HG02571 (cell line): Measurements from ENCODE around the gene CEP192.
"Not testable (repeated sequence)": the region's sequence is repeated elsewhere in the genome, so short reads cannot be mapped to it uniquely, and the experiment has no call there.

Experiments
- ATAC-seq: cut with Tn5 transposase; IDR thresholded peaks from one replicate; pipeline ENCODE4 v1.9.1; 2021; ENCODE audit warnings: mild to moderate bottlenecking, moderate library complexity; ENCODE audit not compliant: unreplicated experiment

CEP192 gene

GRCh38 chr18:13095466-13095865 is 104.3 kb downstream of the CEP192 start:
- no peak for ATAC-seq

GRCh38 chr18:13096232-13096631 is 105.1 kb downstream of the CEP192 start:
- ATAC-seq = no peak

- no peak for ATAC-seq
These were observed 105.6 kb downstream of the CEP192 start for GRCh38 chr18:13096719-13097118.

GRCh38 chr18:13098104-13098503 is 106.9 kb downstream of the CEP192 start:
- ATAC-seq = not testable (repeated sequence)

- ATAC-seq = no peak
These were observed 108.0 kb downstream of the CEP192 start for GRCh38 chr18:13099113-13099512.

GRCh38 chr18:13100942-13101658 is 109.9 kb downstream of the CEP192 start:
- no peak for ATAC-seq

GRCh38 chr18:13101659-13102197 is 110.6 kb downstream of the CEP192 start:
- ATAC-seq = no peak

- no peak for ATAC-seq
These were observed 112.2 kb downstream of the CEP192 start for GRCh38 chr18:13103366-13103765.

- ATAC-seq = no peak
These were observed 113.9 kb downstream of the CEP192 start for GRCh38 chr18:13105059-13105458.

GRCh38 chr18:13107074-13107473 is 115.9 kb downstream of the CEP192 start:
- ATAC-seq = no peak

- ATAC-seq = no peak
These were observed 117.2 kb downstream of the CEP192 start for GRCh38 chr18:13108330-13108729.

GRCh38 chr18:13110559-13110958 is 119.4 kb downstream of the CEP192 start:
- no peak for ATAC-seq

GRCh38 chr18:13112982-13113381 is 121.8 kb downstream of the CEP192 start:
- ATAC-seq = no peak

- ATAC-seq = no peak
These were observed 129.1 kb downstream of the CEP192 start for GRCh38 chr18:13120255-13120654.

- ATAC-seq = no peak
These were observed 129.8 kb downstream of the CEP192 start for GRCh38 chr18:13120983-13121441.

GRCh38 chr18:13124411-13124810 is 133.2 kb downstream of the CEP192 start:
- no peak for ATAC-seq

- ATAC-seq = no peak
These were observed 134.0 kb downstream of the CEP192 start for GRCh38 chr18:13125191-13125590.

- no peak for ATAC-seq
These were observed 135.9 kb downstream of the CEP192 start for GRCh38 chr18:13126966-13127598.

- no peak for ATAC-seq
These were observed 140.1 kb downstream of the CEP192 start for GRCh38 chr18:13131283-13131682.

- ATAC-seq = no peak
These were observed 143.6 kb downstream of the CEP192 start for GRCh38 chr18:13134551-13135401.
